ENCODE data around the gene RASA1.

RASA1 gene

GRCh38 chr5:87432460-87432859 lies 164.8 kb downstream of the RASA1 start:
- no peak overlapping the region for H3K4me3 ChIP-seq (ENCODE audit: low read depth, low read length, poor library complexity, severe bottlenecking)
- no peaks in the 10 kb centered on the region for H4K20me1 ChIP-seq (ENCODE audit: insufficient read depth, low read length)
- no peaks in the 10 kb centered on the region for H3K4me1 ChIP-seq (ENCODE audit: insufficient read depth, low read length, severe bottlenecking)
- H3K9me2 ChIP-seq (ENCODE audit: low read depth, low read length): no peaks in the 10 kb centered on the region
- no peaks in the 10 kb centered on the region for H3K27me3 ChIP-seq (ENCODE audit: insufficient read depth, low read length)
- H2AFZ ChIP-seq (ENCODE audit: low read length): no peak overlapping the region
- TF ChIP-seq, protein P1, sequence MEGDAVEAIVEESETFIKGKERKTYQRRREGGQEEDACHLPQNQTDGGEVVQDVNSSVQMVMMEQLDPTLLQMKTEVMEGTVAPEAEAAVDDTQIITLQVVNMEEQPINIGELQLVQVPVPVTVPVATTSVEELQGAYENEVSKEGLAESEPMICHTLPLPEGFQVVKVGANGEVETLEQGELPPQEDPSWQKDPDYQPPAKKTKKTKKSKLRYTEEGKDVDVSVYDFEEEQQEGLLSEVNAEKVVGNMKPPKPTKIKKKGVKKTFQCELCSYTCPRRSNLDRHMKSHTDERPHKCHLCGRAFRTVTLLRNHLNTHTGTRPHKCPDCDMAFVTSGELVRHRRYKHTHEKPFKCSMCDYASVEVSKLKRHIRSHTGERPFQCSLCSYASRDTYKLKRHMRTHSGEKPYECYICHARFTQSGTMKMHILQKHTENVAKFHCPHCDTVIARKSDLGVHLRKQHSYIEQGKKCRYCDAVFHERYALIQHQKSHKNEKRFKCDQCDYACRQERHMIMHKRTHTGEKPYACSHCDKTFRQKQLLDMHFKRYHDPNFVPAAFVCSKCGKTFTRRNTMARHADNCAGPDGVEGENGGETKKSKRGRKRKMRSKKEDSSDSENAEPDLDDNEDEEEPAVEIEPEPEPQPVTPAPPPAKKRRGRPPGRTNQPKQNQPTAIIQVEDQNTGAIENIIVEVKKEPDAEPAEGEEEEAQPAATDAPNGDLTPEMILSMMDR (IDR thresholded peaks at IDR 0.05; ENCODE audit: low read length): no peak
- no peak for TF ChIP-seq EZH2 (IDR thresholded peaks at IDR 0.05; ENCODE audit: borderline replicate concordance, low read length)
- no peaks in the 10 kb centered on the region for H3K36me3 ChIP-seq (ENCODE audit: insufficient read depth, low read length)
- no peaks in the 10 kb centered on the region for H3K79me2 ChIP-seq (ENCODE audit: insufficient read depth, low read length)
- no peaks in the 10 kb centered on the region for H3F3A ChIP-seq (ENCODE audit: insufficient read depth, low read length)
- H3K4me2 ChIP-seq (ENCODE audit: low read length): no peak overlapping the region
- no peak overlapping the region for H3K27ac ChIP-seq (ENCODE audit: low read depth, low read length, poor library complexity, severe bottlenecking)
- H3K9ac ChIP-seq (ENCODE audit: low read length): no peak overlapping the region
- no peaks in the 10 kb centered on the region for H3K9me3 ChIP-seq (ENCODE audit: low read length)

DNA sequence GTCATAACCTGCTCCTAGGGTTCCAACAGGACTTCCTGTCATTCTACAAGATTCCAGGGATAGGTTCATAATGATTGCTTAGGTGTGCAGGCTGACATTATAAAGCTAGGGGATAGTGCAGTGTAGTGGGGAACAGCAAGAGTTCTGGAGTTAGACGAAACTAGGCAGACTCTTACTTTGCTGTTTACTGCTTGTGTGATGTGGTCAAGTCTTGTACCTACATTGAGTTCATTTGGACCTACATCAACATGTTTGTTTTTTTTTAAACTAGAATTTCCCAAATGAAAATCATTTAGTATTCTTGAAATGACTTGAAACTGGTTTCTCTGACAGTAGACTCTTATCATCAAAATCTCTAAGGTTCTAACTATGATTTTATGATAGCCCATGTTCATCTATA lies 166.3 kb downstream of the RASA1 start:
- Histone ChIP-seq H4K20me1 (ENCODE audit: insufficient read depth, low read length) (no peaks in the 10 kb centered on the region), H3K4me2 (ENCODE audit: low read length) (no peak overlapping the region), H3K27me3 (ENCODE audit: insufficient read depth, low read length) (no peaks in the 10 kb centered on the region), H3F3A (ENCODE audit: insufficient read depth, low read length) (no peaks in the 10 kb centered on the region), H3K9me3 (ENCODE audit: low read length) (no peaks in the 10 kb centered on the region), H3K79me2 (ENCODE audit: insufficient read depth, low read length) (no peaks in the 10 kb centered on the region), H3K4me1 (ENCODE audit: insufficient read depth, low read length, severe bottlenecking) (no peaks in the 10 kb centered on the region), H3K4me3 (ENCODE audit: low read depth, low read length, poor library complexity, severe bottlenecking) (no peak overlapping the region), H3K27ac (ENCODE audit: low read depth, low read length, poor library complexity, severe bottlenecking) (no peak overlapping the region), H3K9me2 (ENCODE audit: low read depth, low read length) (no peaks in the 10 kb centered on the region), H2AFZ (ENCODE audit: low read length) (no peak overlapping the region), H3K9ac (ENCODE audit: low read length) (no peak overlapping the region), H3K36me3 (ENCODE audit: insufficient read depth, low read length) (no peaks in the 10 kb centered on the region)
- TF ChIP-seq, protein P1 (IDR thresholded peaks at IDR 0.05; ENCODE audit: low read length): no peak
- TF ChIP-seq EZH2 (IDR thresholded peaks at IDR 0.05; ENCODE audit: borderline replicate concordance, low read length): no peak

DNA sequence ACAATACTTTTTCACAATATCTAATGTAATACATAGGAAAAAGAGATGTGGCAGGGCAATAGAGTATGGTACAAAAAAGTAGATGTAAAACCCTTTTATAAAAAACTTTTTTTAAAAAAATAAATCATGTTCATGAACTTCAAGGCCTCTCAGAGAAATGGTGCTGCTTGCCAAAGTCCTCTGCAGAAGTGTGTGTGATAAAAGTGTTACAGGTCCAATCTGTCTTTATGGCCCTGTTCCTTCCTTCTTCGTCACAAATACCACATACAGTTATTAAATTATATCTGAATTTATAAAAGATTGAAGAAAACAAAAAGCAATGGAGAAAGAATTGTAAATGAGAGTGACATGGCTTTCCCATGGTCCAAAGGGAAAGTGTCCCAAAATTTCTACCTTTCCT lies 166.8 kb downstream of the RASA1 start:
- H3K9me2 ChIP-seq (ENCODE audit: low read depth, low read length): no peaks in the 10 kb centered on the region

More for the DNA sequence above, 166.8 kb downstream of the RASA1 start:
- no peak overlapping the region for H3K9ac ChIP-seq (ENCODE audit: low read length)
- no peak overlapping the region for H2AFZ ChIP-seq (ENCODE audit: low read length)
- no peaks in the 10 kb centered on the region for H3K79me2 ChIP-seq (ENCODE audit: insufficient read depth, low read length)
- no peaks in the 10 kb centered on the region for H3K4me1 ChIP-seq (ENCODE audit: insufficient read depth, low read length, severe bottlenecking)
- no peak overlapping the region for H3K4me2 ChIP-seq (ENCODE audit: low read length)
- no peaks in the 10 kb centered on the region for H4K20me1 ChIP-seq (ENCODE audit: insufficient read depth, low read length)
- H3K9me3 ChIP-seq (ENCODE audit: low read length): no peaks in the 10 kb centered on the region
- no peak overlapping the region for H3K4me3 ChIP-seq (ENCODE audit: low read depth, low read length, poor library complexity, severe bottlenecking)
- TF ChIP-seq, protein P1 (IDR thresholded peaks at IDR 0.05; ENCODE audit: low read length): no peak
- no peak for TF ChIP-seq EZH2 (IDR thresholded peaks at IDR 0.05; ENCODE audit: borderline replicate concordance, low read length)
- H3K27me3 ChIP-seq (ENCODE audit: insufficient read depth, low read length): no peaks in the 10 kb centered on the region
- no peaks in the 10 kb centered on the region for H3F3A ChIP-seq (ENCODE audit: insufficient read depth, low read length)
- no peaks in the 10 kb centered on the region for H3K36me3 ChIP-seq (ENCODE audit: insufficient read depth, low read length)
- H3K27ac ChIP-seq (ENCODE audit: low read depth, low read length, poor library complexity, severe bottlenecking): no peak overlapping the region

All from OCI-LY1 (cell line).